Measurements from ENCODE around the gene NAXD. TPM values are rescaled to one million over a fixed set of nuclear protein-coding genes. Genes with fewer than 3 reads are reported as not detected.

NAXD gene
- total and polyA plus RNA-seq, 2 of the 4 experiments (the other 2 are of a cell fraction): 10.2 to 27.2 TPM

DNA sequence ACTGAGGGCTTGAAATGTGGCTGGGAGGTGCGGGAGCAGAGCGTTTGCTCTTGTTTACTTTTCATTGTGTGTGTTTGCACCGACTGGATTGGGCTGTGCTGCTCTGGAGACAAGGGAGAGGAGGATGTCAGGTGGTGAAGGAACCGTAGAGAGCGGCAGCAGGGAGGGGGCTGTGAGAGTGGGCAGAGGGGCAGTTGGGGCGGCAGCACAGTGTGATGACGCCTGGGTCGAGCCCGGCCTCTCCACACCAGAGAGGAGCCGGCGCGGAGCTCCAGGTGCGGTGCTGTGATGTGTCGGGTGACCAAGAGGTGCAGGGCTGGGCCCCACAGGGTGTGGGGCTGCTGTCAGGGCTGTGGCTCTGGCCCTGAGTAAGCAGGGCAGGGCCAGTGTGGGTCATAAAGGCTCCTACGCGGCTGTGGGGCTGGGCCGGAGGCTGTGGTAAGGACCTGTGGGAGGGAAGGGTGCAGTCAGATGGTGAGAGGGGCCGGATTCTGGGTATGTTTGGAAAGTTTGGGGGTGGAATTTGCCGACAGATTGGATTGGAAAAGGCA, 10.5 kb downstream of the NAXD start:
- peaks cover 38 to 88% of the 10 kb centered on the region in 2 experiments for H3K79me1 ChIP-seq (ENCODE audit: low read depth in 1 of 2, low read length in 2 of 2)
- no peak overlapping the region for H2BK5ac ChIP-seq (ENCODE audit: low read depth, low read length, poor library complexity, severe bottlenecking)
- no peak overlapping the region for H2BK20ac ChIP-seq (ENCODE audit: low read depth, low read length)
- DNase-seq: no peak
- H2AK9ac ChIP-seq (replicated peaks; ENCODE audit: low read depth, low read length, poor library complexity): no peak overlapping the region
- no peaks in the 10 kb centered on the region for H3K9me3 ChIP-seq (ENCODE audit: control insufficient read depth, insufficient read depth, low read length)
- no peak overlapping the region for H4K8ac ChIP-seq (ENCODE audit: low read depth in 2 of 2, low read length in 2 of 2)
- no peak overlapping the region for H2BK120ac ChIP-seq (ENCODE audit: low read depth, low read length)
- intact Hi-C loops (cut with micrococcal nuclease): loop anchor here (10.0 kb wide), 1 partner anchor 661 kb away; no protein-coding TSS in a partner anchor
- H3K9me1 ChIP-seq (ENCODE audit: insufficient read depth, low read length): peaks cover 16% of the 10 kb centered on the region
- TF ChIP-seq MAZ (IDR thresholded peaks at IDR 0.05; ENCODE audit: borderline replicate concordance, low read depth, low read length) (no peak), POLR2A (IDR thresholded peaks at IDR 0.05; ENCODE audit: low read depth, low read length) (no peak), MXI1 (IDR thresholded peaks at IDR 0.05; ENCODE audit: borderline replicate concordance, low read depth, low read length) (no peak), FOS (IDR thresholded peaks at IDR 0.05; ENCODE audit: low read depth, low read length) (no peak), CEBPB (IDR thresholded peaks at IDR 0.05; ENCODE audit: low read depth, low read length) (no peak), RAD21 (IDR thresholded peaks at IDR 0.05; ENCODE audit: low read length) (no peak), RFX5 (IDR thresholded peaks at IDR 0.05; ENCODE audit: low read depth, low read length) (no peak), SMC3 (IDR thresholded peaks at IDR 0.05; ENCODE audit: low read depth, low read length) (no peak), NFE2L2 (IDR thresholded peaks at IDR 0.05; ENCODE audit: low read depth, low read length) (no peak), MAFK (IDR thresholded peaks at IDR 0.05; ENCODE audit: low read depth, low read length) (no peak), RCOR1 (IDR thresholded peaks at IDR 0.05; ENCODE audit: insufficient replicate concordance, low read length) (no peak), CHD1 (IDR thresholded peaks at IDR 0.05; ENCODE audit: low read depth, low read length) (no peak)
- TF ChIP-seq, protein P1, sequence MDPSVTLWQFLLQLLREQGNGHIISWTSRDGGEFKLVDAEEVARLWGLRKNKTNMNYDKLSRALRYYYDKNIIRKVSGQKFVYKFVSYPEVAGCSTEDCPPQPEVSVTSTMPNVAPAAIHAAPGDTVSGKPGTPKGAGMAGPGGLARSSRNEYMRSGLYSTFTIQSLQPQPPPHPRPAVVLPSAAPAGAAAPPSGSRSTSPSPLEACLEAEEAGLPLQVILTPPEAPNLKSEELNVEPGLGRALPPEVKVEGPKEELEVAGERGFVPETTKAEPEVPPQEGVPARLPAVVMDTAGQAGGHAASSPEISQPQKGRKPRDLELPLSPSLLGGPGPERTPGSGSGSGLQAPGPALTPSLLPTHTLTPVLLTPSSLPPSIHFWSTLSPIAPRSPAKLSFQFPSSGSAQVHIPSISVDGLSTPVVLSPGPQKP (IDR thresholded peaks at IDR 0.05; ENCODE audit: borderline replicate concordance, low read depth, low read length): no peak
- TF ChIP-seq, protein P2, sequence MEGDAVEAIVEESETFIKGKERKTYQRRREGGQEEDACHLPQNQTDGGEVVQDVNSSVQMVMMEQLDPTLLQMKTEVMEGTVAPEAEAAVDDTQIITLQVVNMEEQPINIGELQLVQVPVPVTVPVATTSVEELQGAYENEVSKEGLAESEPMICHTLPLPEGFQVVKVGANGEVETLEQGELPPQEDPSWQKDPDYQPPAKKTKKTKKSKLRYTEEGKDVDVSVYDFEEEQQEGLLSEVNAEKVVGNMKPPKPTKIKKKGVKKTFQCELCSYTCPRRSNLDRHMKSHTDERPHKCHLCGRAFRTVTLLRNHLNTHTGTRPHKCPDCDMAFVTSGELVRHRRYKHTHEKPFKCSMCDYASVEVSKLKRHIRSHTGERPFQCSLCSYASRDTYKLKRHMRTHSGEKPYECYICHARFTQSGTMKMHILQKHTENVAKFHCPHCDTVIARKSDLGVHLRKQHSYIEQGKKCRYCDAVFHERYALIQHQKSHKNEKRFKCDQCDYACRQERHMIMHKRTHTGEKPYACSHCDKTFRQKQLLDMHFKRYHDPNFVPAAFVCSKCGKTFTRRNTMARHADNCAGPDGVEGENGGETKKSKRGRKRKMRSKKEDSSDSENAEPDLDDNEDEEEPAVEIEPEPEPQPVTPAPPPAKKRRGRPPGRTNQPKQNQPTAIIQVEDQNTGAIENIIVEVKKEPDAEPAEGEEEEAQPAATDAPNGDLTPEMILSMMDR (conservative IDR thresholded peaks at IDR 0.05; ENCODE audit: low read depth, low read length): no peak
- TF ChIP-seq, protein P3, sequence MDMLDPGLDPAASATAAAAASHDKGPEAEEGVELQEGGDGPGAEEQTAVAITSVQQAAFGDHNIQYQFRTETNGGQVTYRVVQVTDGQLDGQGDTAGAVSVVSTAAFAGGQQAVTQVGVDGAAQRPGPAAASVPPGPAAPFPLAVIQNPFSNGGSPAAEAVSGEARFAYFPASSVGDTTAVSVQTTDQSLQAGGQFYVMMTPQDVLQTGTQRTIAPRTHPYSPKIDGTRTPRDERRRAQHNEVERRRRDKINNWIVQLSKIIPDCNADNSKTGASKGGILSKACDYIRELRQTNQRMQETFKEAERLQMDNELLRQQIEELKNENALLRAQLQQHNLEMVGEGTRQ (IDR thresholded peaks at IDR 0.05; ENCODE audit: low read depth, low read length): no peak
- ChIA-PET POLR2A (ENCODE audit: unreplicated experiment) (no interaction called here), CTCF (no interaction called here)
- H4K5ac ChIP-seq (ENCODE audit: low read depth, low read length): no peak overlapping the region
- H3K4me2 ChIP-seq (ENCODE audit: low read depth, low read length): no peak overlapping the region
- no peak overlapping the region for H2AK5ac ChIP-seq (ENCODE audit: low read depth, low read length)
- H3K36me3 ChIP-seq (ENCODE audit: control insufficient read depth, insufficient read depth, low read length): peaks cover 53% of the 10 kb centered on the region
- H3K23ac ChIP-seq (ENCODE audit: low read depth, low read length): no peak overlapping the region
- BruUV-seq (replicated peaks): no TSS peak
- no peak overlapping the region for H3K4ac ChIP-seq (ENCODE audit: low read depth, low read length)
- in situ Hi-C loops (cut with MboI; ENCODE audit: low sequenced_read_pairs): no loop called here
- H3K27ac ChIP-seq (ENCODE audit: insufficient read depth, low read length): no peak overlapping the region
- H3K9ac ChIP-seq (ENCODE audit: low read depth, low read length): no peak overlapping the region
- H3K27me3 ChIP-seq (ENCODE audit: control insufficient read depth, insufficient read depth, low read length): no peaks in the 10 kb centered on the region
- no peak overlapping the region for H2BK15ac ChIP-seq (ENCODE audit: low read depth, low read length)
- no peak overlapping the region for H3K4me3 ChIP-seq (ENCODE audit: insufficient read depth, low read depth, low read length)
- H4K20me1 ChIP-seq (ENCODE audit: insufficient read depth, low read length): peaks cover 94% of the 10 kb centered on the region
- H4K91ac ChIP-seq (ENCODE audit: insufficient read depth, low read depth, low read length): no peak overlapping the region
- no peaks in the 10 kb centered on the region; the same call in 1 of the 2 replicates for H3K4me1 ChIP-seq (ENCODE audit: control insufficient read depth, insufficient read depth, low read length)
- dilution Hi-C loops (cut with HindIII; ENCODE audit: low sequenced_read_pairs, unreplicated experiment): no loop called here
- no peak overlapping the region for H3K56ac ChIP-seq (ENCODE audit: extremely low read depth, insufficient read depth, low read length)
- no peak overlapping the region for H2AFZ ChIP-seq (replicated peaks; ENCODE audit: low read length, poor library complexity)
- H3K14ac ChIP-seq (replicated peaks; ENCODE audit: low read depth, low read length): no peak overlapping the region
- 83% methylated on average over 13 of the region's 19 CpGs; no CpG with 5 or more reads in 1 of the 2 experiments for WGBS, 2 experiments (ENCODE audit: extremely low coverage in 2 of 2, insufficient read length in 1 of 2)
- ATAC-seq (ENCODE audit: low read depth): no peak
- H3K18ac ChIP-seq (ENCODE audit: low read depth, low read length): no peak overlapping the region
